AML-193 (cell line): ENCODE data around the gene LMO4.

Experiments
- DNase-seq, 2 experiments: peaks; one replicate each; lab custom pipeline; 2025; lab: John Stamatoyannopoulos, UW

The LMO4 gene

DNA sequence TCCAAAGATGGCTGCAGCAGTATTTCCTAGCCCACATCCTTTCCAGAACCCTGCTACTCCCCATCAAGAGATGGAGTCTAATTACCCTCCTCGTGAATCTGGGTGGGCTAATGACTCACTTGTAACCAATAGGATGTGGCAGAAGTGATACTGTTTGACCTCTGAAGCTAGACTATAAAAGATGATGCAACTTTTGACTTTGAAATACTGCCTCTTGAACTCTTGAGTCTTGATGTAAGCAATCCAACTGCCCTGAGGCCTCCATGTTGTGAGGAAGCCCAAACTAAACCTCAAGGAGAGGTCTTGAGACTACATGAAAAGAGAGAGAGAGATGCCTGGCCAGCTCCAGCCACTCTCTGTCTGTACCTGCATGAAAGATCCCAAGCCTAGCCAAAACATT is 29.5 kb downstream of the LMO4 start:
- DNase-seq, result no peak

DNA sequence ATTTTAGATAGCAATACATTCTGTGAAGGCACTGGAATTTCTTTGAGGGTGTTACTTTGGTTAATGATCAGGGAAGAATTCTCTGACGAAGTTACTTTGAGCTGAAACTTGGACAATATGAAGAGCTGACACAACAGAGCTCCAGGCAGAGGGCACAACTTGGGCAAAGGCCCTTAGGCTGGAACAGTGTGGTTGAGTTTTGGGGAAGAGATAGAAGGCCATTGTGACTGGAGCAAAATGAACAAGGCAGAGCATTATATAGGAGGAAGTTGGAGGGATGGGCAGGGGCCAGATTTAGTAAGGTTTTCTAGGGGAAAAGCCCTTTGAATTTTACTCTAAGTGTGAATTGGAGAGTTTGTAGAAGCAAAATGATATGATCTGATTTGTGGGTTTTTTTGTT is 30.9 kb downstream of the LMO4 start:
- DNase-seq, result no peak

DNA sequence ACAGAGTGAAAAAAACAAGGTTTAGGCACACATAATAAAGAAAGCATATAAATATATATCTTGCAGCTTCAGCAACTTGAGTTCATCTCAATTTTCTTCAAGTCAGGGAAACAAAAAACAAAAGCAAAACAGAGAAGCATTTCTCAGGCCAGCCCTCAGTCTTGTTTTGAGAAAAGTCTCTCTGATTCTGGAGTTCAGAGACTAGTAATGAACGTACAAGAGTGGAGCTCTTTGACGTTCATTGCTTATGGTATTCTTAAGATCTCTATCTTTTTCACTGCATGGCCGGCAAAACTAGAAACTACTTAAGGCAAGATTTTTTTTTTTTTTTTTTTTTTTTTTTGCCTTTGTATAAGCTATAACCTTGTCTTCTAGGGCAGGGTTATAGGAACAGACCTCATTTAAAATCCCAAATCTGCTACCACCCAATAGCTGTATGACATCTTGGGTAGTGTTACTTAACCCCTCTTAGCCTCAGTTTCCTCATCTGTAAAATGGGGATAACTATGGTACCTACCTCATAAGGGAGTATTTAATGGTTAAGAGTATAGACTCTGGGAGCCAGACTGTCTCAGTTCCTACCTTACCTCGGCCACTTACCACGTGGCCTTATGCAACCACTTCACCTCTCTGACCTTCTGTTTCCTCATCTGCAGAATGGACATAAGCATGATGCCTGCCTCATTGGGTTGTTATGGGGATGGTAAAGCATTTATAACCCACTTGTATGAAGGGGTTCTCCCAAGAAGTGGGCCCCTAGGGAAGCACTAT is 33.6 kb downstream of the LMO4 start:
- DNase-seq, result no peak

DNA sequence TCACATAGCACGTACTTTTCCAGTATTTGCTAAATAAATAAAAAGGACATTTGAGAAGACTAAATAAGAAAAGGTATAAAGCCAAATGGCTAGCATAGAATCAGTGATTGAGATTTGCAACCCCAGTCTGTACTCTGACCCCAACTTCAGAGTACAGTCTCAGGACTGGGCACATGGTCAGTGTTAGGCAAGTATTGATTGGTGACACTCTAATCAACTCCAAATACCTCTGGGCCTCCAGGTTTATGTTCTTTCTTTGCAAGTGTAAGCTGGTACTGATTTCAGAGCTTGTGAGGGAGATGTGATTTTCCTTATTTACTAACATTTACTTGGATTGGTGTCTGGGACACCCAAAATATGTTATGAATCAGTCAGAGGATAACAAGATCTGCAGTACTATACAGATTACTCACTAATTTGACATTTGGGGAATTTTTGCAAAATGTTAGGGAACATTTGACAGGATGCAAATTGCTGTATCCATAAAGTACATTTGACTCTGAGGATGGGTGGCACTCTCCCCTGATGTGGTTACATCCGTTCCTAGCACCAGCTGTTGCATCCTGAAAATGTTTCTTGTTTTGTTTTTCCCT is 34.2 kb downstream of the LMO4 start:
- no peak for DNase-seq

DNA sequence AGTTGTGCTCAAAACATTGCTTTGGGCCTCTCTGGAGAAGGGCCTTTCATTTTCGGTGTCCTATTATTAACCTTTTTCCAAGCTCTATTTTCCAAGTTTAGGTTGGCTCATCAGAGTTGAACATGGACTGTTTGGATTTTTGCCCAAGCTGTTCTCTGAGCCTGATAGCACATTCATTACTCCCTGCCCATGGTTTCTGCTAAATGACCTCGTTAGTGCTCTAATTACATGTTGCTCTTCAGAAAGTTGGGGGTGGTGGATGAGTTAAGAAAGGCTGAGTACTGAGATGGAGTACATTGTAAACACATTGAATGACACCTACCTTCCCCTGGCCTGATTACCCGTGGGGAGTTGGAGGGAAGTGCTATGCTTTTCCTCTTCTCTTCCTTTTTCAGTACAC is 38.9 kb downstream of the LMO4 start:
- no peak for DNase-seq

DNA sequence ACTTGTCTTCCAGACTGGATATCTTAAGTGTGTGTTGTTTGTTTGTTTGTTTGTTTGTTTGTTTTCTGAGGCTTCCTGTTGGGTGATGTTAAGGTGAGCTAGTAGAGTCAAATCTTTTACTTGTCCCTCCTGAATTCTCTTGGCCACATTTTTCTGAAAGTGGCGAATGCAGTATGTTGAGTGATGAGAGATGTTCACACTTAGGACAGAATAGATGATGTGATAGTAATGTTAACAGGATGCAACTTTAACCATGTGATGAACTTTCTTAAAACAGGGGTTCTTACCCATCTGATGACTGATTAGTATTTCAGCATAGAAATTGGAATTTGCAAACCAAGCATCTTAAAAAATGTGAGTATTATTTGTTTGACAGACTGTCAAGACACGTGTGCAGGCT is 40.2 kb downstream of the LMO4 start:
- DNase-seq, result no peak

DNA sequence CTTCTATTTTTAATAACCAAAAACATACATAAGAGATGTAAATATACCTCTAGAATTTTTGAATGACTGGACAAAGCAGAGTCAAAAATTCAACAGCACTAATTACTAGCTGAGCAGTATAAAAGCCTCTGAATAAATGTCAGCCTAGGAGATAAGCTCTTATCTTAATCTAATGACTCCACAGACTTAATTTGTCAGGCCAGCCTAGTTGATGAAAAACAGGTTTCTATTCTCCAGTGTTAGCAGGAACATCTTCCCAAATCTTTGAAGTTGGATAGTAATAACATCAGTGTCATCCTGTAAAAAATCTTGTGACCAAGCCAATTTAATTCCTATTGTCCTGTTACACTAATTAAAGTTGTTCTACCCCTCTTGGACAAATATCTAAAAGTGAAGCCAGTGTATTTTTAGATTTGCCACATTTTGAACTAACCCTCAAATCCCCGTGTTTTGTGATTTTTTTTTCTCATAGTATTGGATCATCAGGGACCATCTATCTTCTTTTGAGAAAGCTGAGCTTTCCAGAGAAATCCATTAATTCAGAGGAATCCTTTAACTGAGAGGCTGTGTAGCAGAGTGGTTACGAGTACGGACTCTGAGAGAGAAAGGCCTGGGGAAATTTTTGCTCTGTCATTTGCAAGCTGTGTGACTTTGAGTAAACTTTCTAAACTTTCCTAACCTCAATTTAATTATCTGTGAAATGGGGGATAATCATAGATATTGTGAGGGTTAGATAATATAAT is 41.2 kb downstream of the LMO4 start:
- no peak for DNase-seq

DNA sequence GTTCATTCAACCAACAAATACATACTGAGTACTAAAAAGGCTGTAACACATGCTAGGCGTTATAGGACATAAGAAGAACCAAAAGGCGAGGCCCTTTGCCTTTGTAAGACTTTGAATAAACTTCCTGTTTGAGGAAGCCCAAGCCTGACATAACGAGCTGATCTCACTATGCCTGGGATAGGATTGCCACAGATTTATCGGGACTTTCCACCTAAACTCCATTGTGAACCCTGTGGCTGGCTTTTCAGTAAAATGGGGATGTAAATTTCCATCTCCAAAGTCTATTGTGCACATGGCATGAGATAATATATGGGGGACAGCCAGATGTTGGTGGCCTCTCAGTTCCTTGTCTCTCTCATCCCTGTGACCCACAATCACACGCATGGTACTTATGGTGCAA is 41.9 kb downstream of the LMO4 start:
- no peak for DNase-seq

DNA sequence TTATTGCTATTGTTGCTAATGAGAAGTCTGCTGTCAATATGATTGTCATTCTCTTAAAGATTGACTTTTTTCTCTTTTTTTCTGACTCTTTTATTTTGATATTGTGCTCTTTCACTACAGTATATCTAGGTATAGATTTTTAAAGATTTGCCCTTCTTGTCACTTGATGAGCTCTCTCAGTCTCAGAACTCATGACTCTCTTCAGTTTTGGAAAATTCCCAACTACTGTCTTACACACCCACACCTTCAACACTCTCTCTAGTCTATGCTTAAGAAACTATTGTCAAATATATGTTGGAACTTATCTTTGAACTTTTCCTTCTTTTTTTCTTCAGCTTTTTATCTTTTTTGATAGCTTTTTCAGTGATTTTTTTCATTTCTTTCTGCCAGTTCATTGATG is 50.6 kb downstream of the LMO4 start:
- no peak for DNase-seq

DNA sequence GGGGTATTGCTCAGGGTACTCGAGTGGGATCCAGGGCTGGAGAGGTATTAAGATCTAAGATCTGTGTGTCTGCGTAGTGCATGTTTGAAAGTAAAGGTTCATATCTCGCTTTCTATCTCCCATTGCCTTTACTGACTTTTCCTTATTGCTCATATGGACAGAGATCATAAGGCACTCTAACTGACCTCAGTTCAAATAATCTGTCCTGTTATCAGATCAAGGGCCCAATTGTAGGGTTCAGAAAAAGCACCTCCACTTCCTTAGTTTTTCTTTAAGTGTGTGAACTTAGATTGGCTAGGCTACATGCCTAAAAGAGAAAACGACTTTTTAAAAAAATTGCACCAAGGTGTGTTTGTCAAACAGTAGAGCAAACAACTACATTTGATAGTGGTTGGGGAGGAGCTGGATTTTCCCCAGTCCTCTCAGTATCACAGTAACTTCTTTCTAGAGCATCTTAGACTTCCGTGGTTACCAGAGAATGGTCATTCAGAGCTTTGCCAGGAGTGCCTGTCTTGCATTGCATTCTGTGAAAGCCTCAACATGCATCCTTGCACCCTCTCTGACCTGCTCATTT is 57.6 kb downstream of the LMO4 start:
- no peak for DNase-seq

DNA sequence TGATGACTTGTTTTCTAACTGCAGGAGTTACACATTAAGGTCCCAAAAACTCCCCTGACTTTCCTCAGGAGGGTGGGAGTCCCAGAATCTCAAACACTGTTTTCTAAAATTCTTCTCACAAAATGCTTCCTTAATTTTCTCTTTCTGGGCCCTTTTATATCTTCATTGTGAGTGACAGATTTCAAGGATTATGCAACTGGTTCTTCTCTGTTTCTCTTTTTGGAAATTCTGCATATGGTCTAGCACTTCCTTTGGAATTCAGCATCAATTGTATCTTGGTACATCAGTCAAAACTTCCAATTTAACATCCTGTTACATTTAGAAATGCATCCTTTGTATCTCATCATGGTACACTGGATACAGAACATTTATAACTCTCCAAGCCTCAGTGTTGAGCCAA is 59.7 kb downstream of the LMO4 start:
- no peak for DNase-seq

DNA sequence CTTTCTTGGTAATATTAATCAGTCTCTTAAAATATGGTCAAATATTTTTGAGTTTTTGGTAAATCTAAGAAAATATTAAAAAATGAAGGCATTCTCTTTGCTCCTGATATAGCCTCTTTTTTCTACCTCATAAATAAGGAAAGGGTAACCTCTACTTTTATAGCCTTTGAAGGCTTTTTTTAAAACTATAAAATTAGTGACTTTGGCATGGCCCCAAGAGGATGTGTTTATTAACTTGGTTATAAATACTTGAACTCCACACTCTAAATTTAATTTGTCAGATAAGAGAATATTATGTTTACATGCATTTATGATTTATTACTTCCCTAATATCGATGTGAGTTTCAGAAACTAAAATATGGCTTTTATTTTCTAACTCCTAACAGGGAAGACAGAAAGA is 60.3 kb downstream of the LMO4 start:
- no peak for DNase-seq

DNA sequence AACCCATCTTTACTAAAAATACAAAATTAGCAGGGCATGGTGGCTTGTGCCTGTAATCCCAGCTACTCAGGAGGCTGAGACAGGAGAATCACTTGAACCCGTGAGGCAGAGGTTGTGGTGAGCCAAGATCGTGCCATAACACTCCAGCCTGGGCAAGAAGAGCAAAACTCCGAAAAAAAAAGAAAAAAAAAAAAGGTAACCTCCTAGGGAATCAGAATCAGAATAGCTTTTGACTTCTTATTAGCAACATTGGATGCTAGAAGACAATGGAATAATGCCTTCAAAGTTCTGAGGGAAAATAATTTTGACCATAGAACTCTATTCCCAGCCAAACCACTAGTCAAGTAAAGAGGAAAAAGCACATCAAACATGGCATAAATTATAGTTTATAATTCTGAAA is 60.9 kb downstream of the LMO4 start:
- no peak for DNase-seq

DNA sequence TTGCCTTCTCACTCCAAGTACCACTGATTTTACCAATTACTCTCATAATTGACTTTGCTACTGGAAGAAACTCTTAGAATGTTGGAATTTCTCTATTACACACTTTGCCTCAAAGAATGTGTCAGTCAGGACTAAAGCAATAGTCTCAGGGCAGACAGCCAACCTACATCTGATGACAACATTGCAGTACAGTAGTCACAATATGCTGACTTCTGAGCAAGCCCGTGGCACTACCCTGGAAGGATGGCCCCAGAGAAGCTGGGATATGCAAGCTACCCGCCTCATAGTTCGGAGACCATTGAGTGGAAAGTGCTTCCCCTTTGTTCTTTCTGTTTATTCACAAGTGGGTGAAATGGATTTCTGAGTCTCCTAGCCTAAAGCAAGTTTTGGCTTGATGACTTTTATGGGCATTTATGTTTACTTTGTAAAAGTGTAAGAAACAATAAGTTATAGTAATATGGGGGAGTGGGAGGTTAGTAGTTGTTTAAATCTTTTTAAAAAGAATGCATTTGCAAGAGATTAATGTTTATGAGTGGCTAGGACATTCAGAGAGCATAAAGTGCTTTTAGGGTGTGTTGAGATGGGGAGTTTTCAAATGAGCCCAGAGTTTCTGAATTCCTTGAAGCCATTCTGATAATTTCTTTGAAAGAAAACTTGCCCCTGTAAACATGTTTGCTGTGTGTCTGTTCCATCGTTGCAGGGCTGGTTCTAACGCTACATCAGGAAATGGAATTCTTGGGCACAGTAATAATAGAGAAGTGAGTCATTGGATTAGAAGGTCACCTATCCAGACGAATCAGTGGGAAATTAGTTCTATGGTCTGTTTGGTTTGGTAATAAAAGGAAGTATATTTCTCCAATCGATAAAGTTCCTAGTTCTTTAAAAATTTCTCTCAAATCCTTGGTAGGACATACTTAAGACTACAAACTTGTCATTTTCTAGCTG is 63.8 kb downstream of the LMO4 start:
- no peak for DNase-seq

DNA sequence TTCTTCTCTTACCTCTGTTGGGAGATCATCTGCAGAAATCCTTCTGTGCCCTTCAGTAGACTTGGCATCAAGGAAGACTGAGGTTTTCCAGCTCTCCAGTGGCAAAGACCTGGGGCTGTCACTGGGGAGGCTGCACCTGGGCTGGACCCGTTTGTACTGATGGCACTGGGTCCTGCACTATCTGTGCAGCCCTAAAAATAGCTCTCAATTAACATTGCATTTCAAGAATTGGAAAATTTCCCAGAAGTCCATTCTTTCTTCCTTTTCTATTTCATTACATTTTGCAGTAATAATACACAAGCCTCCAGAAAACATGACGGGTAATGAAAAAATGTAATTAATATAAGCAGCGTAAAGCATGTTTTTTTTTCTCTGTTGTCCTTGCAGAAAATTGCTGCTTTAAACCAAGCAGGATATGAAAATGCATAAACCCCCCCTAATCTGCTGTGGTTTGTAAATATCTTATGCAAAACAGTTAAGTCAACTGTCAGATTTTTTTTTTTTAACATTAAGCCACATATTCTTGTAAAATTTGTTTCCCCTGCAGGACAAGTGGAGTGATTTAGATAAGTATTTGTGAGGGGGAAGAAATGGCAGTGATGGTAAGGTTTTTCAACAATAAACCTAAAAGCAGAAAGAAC is 64.9 kb downstream of the LMO4 start:
- DNase-seq, result no peak

DNA sequence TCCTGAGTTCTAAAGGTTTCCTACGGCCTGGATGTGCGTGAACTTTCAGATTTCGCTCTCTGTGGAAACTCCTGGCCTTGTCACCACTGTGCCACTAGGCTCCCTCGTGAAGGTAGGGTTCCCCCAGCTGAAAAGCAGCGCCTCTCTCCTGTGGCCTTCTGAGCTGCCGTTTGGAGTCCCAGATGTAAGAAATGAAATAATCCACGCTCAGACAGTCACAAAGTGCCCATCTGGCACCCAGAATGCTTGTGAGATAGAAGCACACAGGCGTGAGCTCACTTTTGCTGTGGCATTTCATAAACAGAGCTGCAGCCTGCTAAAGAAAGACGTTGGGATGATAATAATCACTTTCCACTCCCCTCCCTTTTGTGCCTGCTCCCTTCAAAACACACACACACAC is 65.8 kb downstream of the LMO4 start:
- no peak for DNase-seq

DNA sequence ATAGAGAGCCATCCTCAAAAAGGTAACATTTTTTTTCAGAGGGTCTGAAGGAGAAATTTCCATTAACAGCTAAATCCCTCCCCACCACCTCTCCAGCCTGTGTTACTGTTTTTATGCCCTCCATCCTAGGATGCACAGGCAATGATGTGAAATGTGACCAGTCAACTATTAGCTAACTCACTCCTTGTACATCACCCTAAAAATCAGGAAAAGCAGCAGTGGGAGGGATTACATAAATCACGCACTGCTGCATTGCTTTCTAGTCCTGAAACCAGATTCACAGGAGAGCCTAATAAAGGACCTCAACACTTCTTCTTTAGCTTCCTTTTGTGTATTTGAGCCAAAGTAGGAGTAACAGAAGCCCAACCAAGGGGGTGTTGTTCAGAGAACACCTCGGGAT is 66.3 kb downstream of the LMO4 start:
- DNase-seq, result no peak
